ENCODE data around the gene SPINK1. TPM values are rescaled to one million over a fixed set of nuclear protein-coding genes. Genes with fewer than 3 reads are reported as not detected.

The SPINK1 gene
- total RNA-seq (2.2 TPM), polyA plus RNA-seq (ENCODE audit: insufficient read depth, low read depth, low replicate concordance) (234 TPM)
- long read RNA-seq, donor 1, transcript SPINK1-202 (2 exons, 244 nt): major isoform, 9 of 17 reads
- long read RNA-seq, donor 1, transcript SPINK1-201 (4 exons, 542 nt): minor isoform, 8 of 17 reads
- long read RNA-seq, donor 1, partial matches to known transcripts: 0 of 17 reads
- long read RNA-seq, donor 1, other reads (novel, unspliced or antisense): 0 of 17 reads
- long read RNA-seq, donor 2, transcript SPINK1-202 (2 exons, 244 nt): minor isoform, 31 of 70 reads
- long read RNA-seq, donor 2, transcript SPINK1-201 (4 exons, 542 nt): major isoform, 39 of 70 reads
- long read RNA-seq, donor 2, partial matches to known transcripts: 0 of 70 reads
- long read RNA-seq, donor 2, other reads (novel, unspliced or antisense): 0 of 70 reads
- long read RNA-seq, donor 3, transcript SPINK1-202 (2 exons, 244 nt): minor isoform, 52 of 118 reads
- long read RNA-seq, donor 3, transcript SPINK1-201 (4 exons, 542 nt): major isoform, 66 of 118 reads
- long read RNA-seq, donor 3, partial matches to known transcripts: 0 of 118 reads
- long read RNA-seq, donor 3, other reads (novel, unspliced or antisense): 0 of 118 reads
- long read RNA-seq, donor 4, transcript SPINK1-201 (4 exons, 542 nt): major isoform, 16 of 33 reads
- long read RNA-seq, donor 4, transcript SPINK1-202 (2 exons, 244 nt): major isoform, 16 of 33 reads
- long read RNA-seq, donor 4, partial matches to known transcripts: 0 of 33 reads
- long read RNA-seq, donor 4, other reads (novel, unspliced or antisense): 0 of 33 reads
- long read RNA-seq, donor 5, transcript SPINK1-201 (4 exons, 542 nt): major isoform, 6 of 10 reads
- long read RNA-seq, donor 5, partial matches to known transcripts: 0 of 10 reads
- long read RNA-seq, donor 5, other reads (novel, unspliced or antisense): 0 of 10 reads
- long read RNA-seq, donor 6, transcript SPINK1-201 (4 exons, 542 nt): major isoform, 104 of 197 reads
- long read RNA-seq, donor 6, transcript SPINK1-202 (2 exons, 244 nt): minor isoform, 86 of 197 reads
- long read RNA-seq, donor 6, partial matches to known transcripts: 0 of 197 reads
- long read RNA-seq, donor 6, other reads (novel, unspliced or antisense): 6 of 197 reads
- long read RNA-seq, donor 7, partial matches to known transcripts: 0 of 2 reads
- long read RNA-seq, donor 7, other reads (novel, unspliced or antisense): 0 of 2 reads
- long read RNA-seq, donor 8, transcript SPINK1-202 (2 exons, 244 nt): minor isoform, 38 of 107 reads
- long read RNA-seq, donor 8, transcript SPINK1-201 (4 exons, 542 nt): major isoform, 66 of 107 reads
- long read RNA-seq, donor 8, partial matches to known transcripts: 0 of 107 reads
- long read RNA-seq, donor 8, other reads (novel, unspliced or antisense): 0 of 107 reads
- long read RNA-seq, donor 9, transcript SPINK1-201 (4 exons, 542 nt): major isoform, 37 of 49 reads
- long read RNA-seq, donor 9, transcript SPINK1-202 (2 exons, 244 nt): minor isoform, 11 of 49 reads
- long read RNA-seq, donor 9, partial matches to known transcripts: 0 of 49 reads
- long read RNA-seq, donor 9, other reads (novel, unspliced or antisense): 0 of 49 reads
- long read RNA-seq, donor 10, transcript SPINK1-201 (4 exons, 542 nt): major isoform, 27 of 46 reads
- long read RNA-seq, donor 10, transcript SPINK1-202 (2 exons, 244 nt): minor isoform, 19 of 46 reads
- long read RNA-seq, donor 10, partial matches to known transcripts: 0 of 46 reads
- long read RNA-seq, donor 10, other reads (novel, unspliced or antisense): 0 of 46 reads

GRCh38 chr5:147831465-147831864 is at the start of gene SPINK1:
TSS of gene SPINK1 (minus strand) at chr5:147831671. CDS start at chr5:147831577, 94 bp downstream.
- DNase-seq: no peak
- Histone ChIP-seq H3K27me3 (ENCODE audit: control insufficient read depth, insufficient read depth, low read length) (no peaks in the 10 kb centered on the region), H3K9ac (ENCODE audit: low read length in 3 of 3) (no peak within 1 kb of the TSS), H3K36me3 (ENCODE audit: control insufficient read depth in 2 of 3, insufficient read depth in 3 of 3, low read length in 3 of 3) (no peaks in the 10 kb centered on the region), H3K9me3 (ENCODE audit: control insufficient read depth in 2 of 3, insufficient read depth in 1 of 3, low read length in 3 of 3) (no peaks in the 10 kb centered on the region), H3K27ac (ENCODE audit: low read depth in 2 of 2, low read length in 2 of 2) (no peak within 1 kb of the TSS), H3K4me1 (ENCODE audit: control insufficient read depth in 2 of 3, insufficient read depth in 2 of 3, low read depth in 1 of 3, low read length in 3 of 3) (no peaks in the 10 kb centered on the region), H3K4me3 (ENCODE audit: low read length in 3 of 3) (no peak within 1 kb of the TSS)
- no peak for TF ChIP-seq CTCF (IDR thresholded peaks at IDR 0.05; ENCODE audit: borderline replicate concordance, extremely low read depth, insufficient read depth)
- FAIRE-seq: no peak
- intact Hi-C loops (cut with DNase I): no loop called here

- H3K4me1 ChIP-seq (ENCODE audit: control insufficient read depth in 2 of 3, insufficient read depth in 2 of 3, low read depth in 1 of 3, low read length in 3 of 3): no peaks in the 10 kb centered on the region
- no peak for DNase-seq
These were observed 49.0 kb upstream of the SPINK1 start for GRCh38 chr5:147880487-147880886.

More at GRCh38 chr5:147880487-147880886, 49.0 kb upstream of the SPINK1 start:
- Histone ChIP-seq H3K27ac (ENCODE audit: low read depth in 2 of 2, low read length in 2 of 2) (no peak overlapping the region), H3K9ac (ENCODE audit: low read length in 3 of 3) (no peak overlapping the region), H3K27me3 (ENCODE audit: control insufficient read depth, insufficient read depth, low read length) (no peaks in the 10 kb centered on the region), H3K4me3 (ENCODE audit: low read length in 3 of 3) (no peak overlapping the region), H3K36me3 (ENCODE audit: control insufficient read depth in 2 of 3, insufficient read depth in 3 of 3, low read length in 3 of 3) (no peaks in the 10 kb centered on the region), H3K9me3 (ENCODE audit: control insufficient read depth in 2 of 3, insufficient read depth in 1 of 3, low read length in 3 of 3) (no peaks in the 10 kb centered on the region)
- intact Hi-C loops (cut with DNase I): no loop called here
- no peak for FAIRE-seq
- TF ChIP-seq CTCF (IDR thresholded peaks at IDR 0.05; ENCODE audit: borderline replicate concordance, extremely low read depth, insufficient read depth): no peak

Measured in kidney (tissue), 22 donors.